Hepatocyte (in vitro differentiated cells): ENCODE data around the gene SLC41A3. TPM values are rescaled to one million over a fixed set of nuclear protein-coding genes. Genes with fewer than 3 reads are reported as not detected.

Source experiments
- DNase-seq: peaks from one replicate; pipeline ENCODE4 v3.0.0-alpha.2; 2016; ENCODE audit warnings: low spot score
- H2AFZ ChIP-seq: fragments of 200-600 bp; sonication (generic); 2 replicates; pipeline ENCODE4 v1.6.0; 2016; ENCODE audit warnings: antibody characterized with exemption, mild to moderate bottlenecking
- H3K27ac ChIP-seq: fragments of 200-600 bp; sonication (generic); 2 replicates; pipeline ENCODE4 v1.5.1; 2016; ENCODE audit warnings: mild to moderate bottlenecking
- H3K27me3 ChIP-seq: fragments of 200-600 bp; sonication (generic); 2 replicates; pipeline ENCODE4 v1.6.1; 2016
- H3K36me3 ChIP-seq: fragments of 200-600 bp; sonication (generic); replicated peaks from 2 replicates; pipeline ENCODE4 v1.5.1; 2016; ENCODE audit warnings: low read depth; ENCODE audit not compliant: insufficient read depth
- H3K4me1 ChIP-seq: fragments of 200-600 bp; sonication (generic); 2 replicates; pipeline ENCODE4 v1.5.1; 2016; ENCODE audit warnings: mild to moderate bottlenecking, moderate library complexity; ENCODE audit not compliant: insufficient read depth
- H3K4me2 ChIP-seq: fragments of 200-600 bp; sonication (generic); 2 replicates; pipeline ENCODE4 v1.6.0; 2016
- H3K4me3 ChIP-seq: fragments of 200-600 bp; sonication (generic); 2 replicates; pipeline ENCODE4 v1.5.1; 2016; ENCODE audit warnings: mild to moderate bottlenecking
- H3K79me2 ChIP-seq: fragments of 200-600 bp; sonication (generic); 2 replicates; pipeline ENCODE4 v1.6.0; 2017; ENCODE audit warnings: mild to moderate bottlenecking
- H3K9me2 ChIP-seq: fragments of 200-600 bp; sonication (generic); replicated peaks from 2 replicates; pipeline ENCODE4 v1.6.0; 2017; ENCODE audit warnings: mild to moderate bottlenecking; ENCODE audit not compliant: insufficient read depth
- H3K9me3 ChIP-seq: fragments of 200-600 bp; sonication (generic); 2 replicates; pipeline ENCODE4 v1.5.1; 2016; ENCODE audit warnings: low read depth, mild to moderate bottlenecking
- H4K20me1 ChIP-seq: fragments of 200-600 bp; sonication (generic); 2 replicates; pipeline ENCODE4 v1.6.0; 2016; ENCODE audit warnings: mild to moderate bottlenecking; ENCODE audit not compliant: insufficient read depth, poor library complexity, severe bottlenecking
- EZH2 ChIP-seq: fragments of 200-600 bp; sonication (generic); IDR thresholded peaks from 2 replicates; pipeline ENCODE4 v1.6.1; 2016; ENCODE audit warnings: antibody characterized with exemption, mild to moderate bottlenecking, borderline replicate concordance
- EZH2phosphoT487 ChIP-seq: fragments of 200-600 bp; sonication (generic); IDR thresholded peaks from one replicate; pipeline ENCODE4 v1.6.1; 2018; ENCODE audit warnings: antibody characterized with exemption, mild to moderate bottlenecking, low read depth, moderate library complexity; ENCODE audit not compliant: unreplicated experiment, severe bottlenecking
- WGBS: methylation state at CpG from one replicate; pipeline ENCODE4 v1.1.6; 2016; ENCODE audit warnings: low lambda C conversion rate; ENCODE audit errors: missing lambda C conversion rate; 5-methylcytosine and 5-hydroxymethylcytosine counted together
- polyA plus RNA-seq: library from polyadenylated mRNA; unstranded; fragments of >200 nt; fragmentation: Nextera tagmentation; extraction: Ambion mirVana; gene quantifications from 2 replicates; pipeline ENCODE4 v1.2.1, GENCODE V29; 2016
- total RNA-seq: library from RNA; depleted of rRNA; stranded (reverse); fragments of >200 nt; gene quantifications from 2 replicates; pipeline ENCODE4 v1.2.3, GENCODE V29; 2014
- TF ChIP-seq, protein P1 (sequence below): fragments of 200-600 bp; sonication (generic); IDR thresholded peaks from 2 replicates; pipeline ENCODE4 v1.5.1; 2016; ENCODE audit warnings: antibody characterized with exemption, mild to moderate bottlenecking; ENCODE audit not compliant: poor library complexity

The SLC41A3 gene
- total and polyA plus RNA-seq, 2 experiments from 2014 or later: 29.3 to 43.4 TPM

DNA sequence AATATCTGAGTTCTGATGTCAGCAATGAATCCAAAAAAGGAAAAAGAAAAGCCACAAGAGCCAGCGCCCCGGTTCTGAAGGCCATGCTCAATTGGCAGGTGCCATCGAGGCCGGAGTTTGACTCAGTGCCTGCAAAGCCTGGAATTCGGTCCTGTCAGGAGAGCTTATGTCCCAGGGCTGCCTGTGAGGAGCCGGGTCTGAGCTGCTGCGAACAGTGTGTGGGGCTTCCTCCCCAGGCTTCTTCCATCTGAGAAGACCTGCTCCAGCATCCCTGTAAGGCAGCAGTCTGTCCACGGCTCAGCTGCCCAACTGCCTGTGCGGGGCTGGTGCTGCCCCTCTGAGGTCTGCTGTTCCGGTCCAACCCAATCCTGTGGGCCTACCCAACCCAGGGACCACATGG is 68.8 kb downstream of the SLC41A3 start:
- H3K36me3 ChIP-seq: no peaks in the 10 kb centered on the region
- H3K79me2 ChIP-seq: no peaks in the 10 kb centered on the region
- no peaks in the 10 kb centered on the region for H3K9me3 ChIP-seq
- H3K4me3 ChIP-seq: no peak overlapping the region
- TF ChIP-seq EZH2: no peak
- WGBS: 97% methylated on average over 10 of the region's 10 CpGs
- no peak overlapping the region for H3K27ac ChIP-seq
- no peaks in the 10 kb centered on the region for H3K27me3 ChIP-seq
- no peak for DNase-seq
- H3K9me2 ChIP-seq: no peaks in the 10 kb centered on the region
- no peak overlapping the region for H2AFZ ChIP-seq
- H3K4me2 ChIP-seq: no peak overlapping the region
- H3K4me1 ChIP-seq: no peaks in the 10 kb centered on the region
- H4K20me1 ChIP-seq: no peaks in the 10 kb centered on the region

DNA sequence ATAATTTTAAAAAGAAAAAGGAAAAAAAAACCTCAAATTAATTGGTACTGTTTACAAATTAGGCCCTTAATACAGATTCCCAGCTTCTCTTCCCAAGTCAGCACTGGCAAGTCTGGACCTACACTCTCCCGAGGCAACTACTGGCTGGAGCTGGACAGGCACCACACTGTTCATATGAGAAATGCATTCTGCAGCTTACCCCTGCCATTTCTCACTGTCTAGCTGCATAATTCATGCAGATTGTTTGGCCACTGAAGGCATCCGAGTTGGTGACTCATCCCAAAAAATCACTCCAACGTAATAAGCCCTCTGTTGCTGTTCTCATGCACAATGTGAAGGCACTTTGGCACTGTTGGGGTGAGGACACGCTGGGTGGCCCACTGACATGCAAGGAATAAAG is 69.7 kb downstream of the SLC41A3 start:
- H3K4me2 ChIP-seq: no peak overlapping the region
- DNase-seq: no peak
- no peaks in the 10 kb centered on the region for H3K9me3 ChIP-seq
- H3K36me3 ChIP-seq: no peaks in the 10 kb centered on the region
- WGBS: 78% methylated on average over 4 of the region's 4 CpGs
- H3K79me2 ChIP-seq: no peaks in the 10 kb centered on the region
- H3K4me3 ChIP-seq: no peak overlapping the region
- no peaks in the 10 kb centered on the region for H4K20me1 ChIP-seq
- no peaks in the 10 kb centered on the region for H3K4me1 ChIP-seq
- H3K27me3 ChIP-seq: no peaks in the 10 kb centered on the region
- no peak overlapping the region for H2AFZ ChIP-seq
- H3K27ac ChIP-seq: no peak overlapping the region
- H3K9me2 ChIP-seq: no peaks in the 10 kb centered on the region
- TF ChIP-seq EZH2: no peak

DNA sequence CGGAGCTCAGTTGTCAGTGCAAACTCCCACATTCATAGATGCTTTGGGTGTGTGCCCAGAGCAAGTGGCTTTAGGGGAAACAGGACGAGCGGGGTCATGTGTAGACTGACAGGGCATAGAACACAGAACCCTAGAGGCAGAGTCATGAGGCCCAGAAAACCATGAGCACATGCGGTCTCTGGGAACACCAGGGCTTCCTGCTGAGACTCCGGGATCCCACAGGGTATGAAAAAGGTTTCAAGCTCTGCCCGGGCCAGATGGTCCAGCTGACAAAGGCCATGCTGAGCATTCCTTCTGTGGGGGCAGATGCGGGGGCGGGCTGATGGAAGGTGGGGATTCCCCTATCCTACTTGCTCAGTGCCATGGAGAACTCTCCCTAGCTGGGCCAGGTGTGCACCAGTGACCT is 70.2 kb downstream of the SLC41A3 start:
- Histone ChIP-seq H3K36me3 (no peaks in the 10 kb centered on the region), H4K20me1 (no peaks in the 10 kb centered on the region), H3K4me3 (no peak overlapping the region), H3K4me2 (no peak overlapping the region), H3K9me2 (no peaks in the 10 kb centered on the region), H3K9me3 (no peaks in the 10 kb centered on the region), H3K4me1 (no peaks in the 10 kb centered on the region), H3K27ac (no peak overlapping the region), H3K79me2 (no peaks in the 10 kb centered on the region), H3K27me3 (no peaks in the 10 kb centered on the region), H2AFZ (no peak overlapping the region)
- WGBS: 94% methylated on average over 8 of the region's 8 CpGs
- TF ChIP-seq EZH2phosphoT487: no peak
- TF ChIP-seq EZH2: no peak
- TF ChIP-seq, protein P1, sequence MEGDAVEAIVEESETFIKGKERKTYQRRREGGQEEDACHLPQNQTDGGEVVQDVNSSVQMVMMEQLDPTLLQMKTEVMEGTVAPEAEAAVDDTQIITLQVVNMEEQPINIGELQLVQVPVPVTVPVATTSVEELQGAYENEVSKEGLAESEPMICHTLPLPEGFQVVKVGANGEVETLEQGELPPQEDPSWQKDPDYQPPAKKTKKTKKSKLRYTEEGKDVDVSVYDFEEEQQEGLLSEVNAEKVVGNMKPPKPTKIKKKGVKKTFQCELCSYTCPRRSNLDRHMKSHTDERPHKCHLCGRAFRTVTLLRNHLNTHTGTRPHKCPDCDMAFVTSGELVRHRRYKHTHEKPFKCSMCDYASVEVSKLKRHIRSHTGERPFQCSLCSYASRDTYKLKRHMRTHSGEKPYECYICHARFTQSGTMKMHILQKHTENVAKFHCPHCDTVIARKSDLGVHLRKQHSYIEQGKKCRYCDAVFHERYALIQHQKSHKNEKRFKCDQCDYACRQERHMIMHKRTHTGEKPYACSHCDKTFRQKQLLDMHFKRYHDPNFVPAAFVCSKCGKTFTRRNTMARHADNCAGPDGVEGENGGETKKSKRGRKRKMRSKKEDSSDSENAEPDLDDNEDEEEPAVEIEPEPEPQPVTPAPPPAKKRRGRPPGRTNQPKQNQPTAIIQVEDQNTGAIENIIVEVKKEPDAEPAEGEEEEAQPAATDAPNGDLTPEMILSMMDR: no peak
- DNase-seq: no peak

DNA sequence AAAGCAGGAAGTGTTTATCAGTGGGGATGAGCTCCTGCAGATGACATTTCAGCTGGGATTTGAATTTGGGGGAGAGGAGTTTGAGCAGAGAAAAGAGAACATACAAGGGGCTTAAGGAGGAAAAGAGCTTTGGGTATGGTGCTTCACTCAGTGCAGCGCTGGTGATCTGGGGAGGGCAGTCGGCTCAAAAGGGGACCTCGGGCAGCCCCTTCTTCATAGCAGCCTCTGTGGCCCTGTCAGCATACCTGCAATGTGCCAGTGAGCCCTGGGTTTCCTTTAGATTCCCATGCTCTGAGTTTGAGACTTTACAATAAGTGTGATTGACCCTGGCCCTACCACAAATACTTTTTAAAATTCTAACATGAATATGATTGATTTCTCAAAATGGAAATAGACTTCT is 74.7 kb downstream of the SLC41A3 start:
- Histone ChIP-seq H3K4me2 (no peak overlapping the region), H3K9me2 (no peaks in the 10 kb centered on the region), H3K4me3 (no peak overlapping the region), H3K27ac (no peak overlapping the region), H3K36me3 (no peaks in the 10 kb centered on the region), H2AFZ (no peak overlapping the region), H3K9me3 (no peaks in the 10 kb centered on the region), H3K27me3 (no peaks in the 10 kb centered on the region), H4K20me1 (no peaks in the 10 kb centered on the region), H3K79me2 (no peaks in the 10 kb centered on the region), H3K4me1 (no peaks in the 10 kb centered on the region)
- TF ChIP-seq, protein P1: no peak
- TF ChIP-seq EZH2: no peak
- TF ChIP-seq EZH2phosphoT487: no peak
- DNase-seq: no peak
- WGBS: 98% methylated on average over 3 of the region's 3 CpGs
